A549 (cell line): ENCODE results near the gene NECAB3. TPM values are rescaled to one million over a fixed set of nuclear protein-coding genes. Genes with fewer than 3 reads are reported as not detected.

Experiments
- ATAC-seq, 2 experiments: fragments of 200-7000 bp in 1 of 2; fragments of >200 bp in 1 of 2; cut with Nextera tagmentation in 1 of 2; cut with Tn5 transposase in 1 of 2; 3 replicates each; pipeline versions ENCODE4 v1.8.0 to v1.9.1; 2018 to 2020; ENCODE audit warnings: mild to moderate bottlenecking in 1 of 2, moderate library complexity in 1 of 2
- CTCF ChIA-PET: fragments of 300-600 bp; sonication (Branson Sonifier 250); formaldehyde crosslinking; extraction: SDS; loops from one replicate; lab custom pipeline; 2021; ENCODE audit warnings: antibody characterized with exemption, inconsistent platforms; lab: Yijun Ruan, JAX
- POLR2A ChIA-PET: fragments of 350-600 bp; formaldehyde crosslinking; extraction: SDS; loops from one replicate; lab custom pipeline; 2021; ENCODE audit warnings: antibody characterized with exemption, inconsistent platforms; lab: Yijun Ruan, JAX
- DNase-seq, 2 experiments: peaks; one replicate each; pipeline versions ENCODE4 v3.0.0 to v3.0.0-alpha.2; 2011 to 2016; ENCODE audit warnings: low read depth in 1 of 2, low spot score in 1 of 2
- FAIRE-seq: peaks from 2 replicates; lab custom pipeline; 2011; peaks lifted over from hg19 to GRCh38; lab: Jason Lieb, UNC
- H3K27ac ChIP-seq, 2 experiments: fragments of >200 bp; sonication (Bioruptor Twin); formaldehyde crosslinking; 3 replicates each; pipeline ENCODE4 v1.5.1; 2016 to 2017
- H3K4me1 ChIP-seq: fragments of >200 bp; sonication (Bioruptor Twin); formaldehyde crosslinking; 3 replicates; pipeline ENCODE4 v1.6.1; 2016
- H3K4me2 ChIP-seq: fragments of >200 bp; sonication (Bioruptor Twin); formaldehyde crosslinking; 3 replicates; pipeline ENCODE4 v1.6.1; 2016
- H3K4me3 ChIP-seq: fragments of >200 bp; sonication (Bioruptor Twin); formaldehyde crosslinking; 3 replicates; pipeline ENCODE4 v1.5.1; 2016
- H3K9me3 ChIP-seq: fragments of >200 bp; sonication (Bioruptor Twin); formaldehyde crosslinking; 3 replicates; pipeline ENCODE4 v1.6.1; 2016
- CTCF ChIP-seq: fragments of >200 bp; sonication (Bioruptor Twin); formaldehyde crosslinking; IDR thresholded peaks from 3 replicates; pipeline ENCODE4 v1.5.1; 2016
- ELK1 ChIP-seq: fragments of 150-350 bp; IDR thresholded peaks from 2 replicates; pipeline ENCODE4 v1.6.1; 2014; ENCODE audit warnings: low read depth, mild to moderate bottlenecking, low read length
- EP300 ChIP-seq, 2 experiments: fragments of >200 bp; sonication (Bioruptor Twin); formaldehyde crosslinking; IDR thresholded peaks; 2 replicates in 1 of 2; 3 replicates in 1 of 2; pipeline ENCODE4 v1.6.1; 2016 to 2017
- ESRRA ChIP-seq: fragments of 150-350 bp; IDR thresholded peaks from 2 replicates; pipeline ENCODE4 v1.6.1; 2014; ENCODE audit warnings: mild to moderate bottlenecking, low read length, borderline replicate concordance
- FOSL2 ChIP-seq, 2 experiments: fragments of 450-650 bp in 1 of 2; fragments of >200 bp in 1 of 2; sonication (Bioruptor Twin) in 1 of 2; formaldehyde crosslinking; IDR thresholded peaks; 2 replicates each; pipeline versions ENCODE4 v1.5.0 to v1.6.1; 2016 to 2020; ENCODE audit warnings: mild to moderate bottlenecking in 1 of 2, moderate library complexity in 1 of 2
- GATA3 ChIP-seq: IDR thresholded peaks from 2 replicates; pipeline ENCODE4 v1.6.1; 2012; ENCODE audit warnings: borderline replicate concordance
- HDAC2 ChIP-seq: fragments of 200-600 bp; sonication (generic); IDR thresholded peaks from 2 replicates; pipeline ENCODE4 v1.6.1; 2016
- HES2 ChIP-seq: fragments of >200 bp; sonication (Bioruptor Twin); formaldehyde crosslinking; IDR thresholded peaks from 2 replicates; pipeline ENCODE4 v1.6.1; 2016
- HMGXB4 ChIP-seq: fragments of 250-450 bp; sonication (Bioruptor Pico); IDR thresholded peaks from 2 replicates; pipeline ENCODE4 v1.5.0; 2021; ENCODE audit warnings: mild to moderate bottlenecking, moderate library complexity, borderline replicate concordance
- JUNB ChIP-seq: fragments of >200 bp; sonication (Bioruptor Twin); formaldehyde crosslinking; IDR thresholded peaks from 2 replicates; pipeline ENCODE4 v1.6.1; 2016
- PBX3 ChIP-seq: IDR thresholded peaks from 2 replicates; pipeline ENCODE4 v1.6.1; 2012
- POLR2AphosphoS2 ChIP-seq: conservative IDR thresholded peaks from 2 replicates; pipeline ENCODE4 v1.6.1; 2012; ENCODE audit warnings: low read length, improper control_type of control experiment, inconsistent platforms
- RAD21 ChIP-seq, 2 experiments: fragments of >200 bp in 1 of 2; sonication (Bioruptor Twin) in 1 of 2; formaldehyde crosslinking in 1 of 2; IDR thresholded peaks in 1 of 2; conservative IDR thresholded peaks in 1 of 2; 2 replicates in 1 of 2; 3 replicates in 1 of 2; pipeline ENCODE4 v1.6.1; 2012 to 2018; ENCODE audit warnings: inconsistent platforms in 1 of 2
- RARB ChIP-seq: fragments of 250-450 bp; sonication (Bioruptor Pico); IDR thresholded peaks from 2 replicates; pipeline ENCODE4 v1.8.0; 2021; ENCODE audit warnings: mild to moderate bottlenecking, moderate library complexity
- RCOR1 ChIP-seq: fragments of 150-350 bp; IDR thresholded peaks from 2 replicates; pipeline ENCODE4 v1.6.1; 2014; ENCODE audit warnings: antibody characterized with exemption, low read length, low read depth
- REST ChIP-seq: fragments of 200-600 bp; sonication (generic); IDR thresholded peaks from 2 replicates; pipeline ENCODE4 v1.6.1; 2016; ENCODE audit warnings: antibody characterized with exemption, mild to moderate bottlenecking, moderate library complexity
- SMC3 ChIP-seq: fragments of >200 bp; sonication (Bioruptor Twin); formaldehyde crosslinking; IDR thresholded peaks from 3 replicates; pipeline ENCODE4 v1.6.1; 2018; ENCODE audit warnings: inconsistent platforms
- SREBF2 ChIP-seq: fragments of 450-650 bp; IDR thresholded peaks from 2 replicates; pipeline ENCODE4 v1.6.1; 2014; ENCODE audit warnings: mild to moderate bottlenecking, moderate library complexity
- USF2 ChIP-seq: fragments of 450-650 bp; IDR thresholded peaks from 2 replicates; pipeline ENCODE4 v1.6.1; 2014; ENCODE audit warnings: antibody characterized with exemption
- ZC3H11A ChIP-seq: fragments of 450-650 bp; IDR thresholded peaks from 2 replicates; pipeline ENCODE4 v1.6.1; 2014; ENCODE audit warnings: antibody characterized with exemption, mild to moderate bottlenecking
- WGBS: methylation state at CpG from one replicate; pipeline ENCODE4 v1.1.6; 2017; ENCODE audit errors: missing lambda C conversion rate; 5-methylcytosine and 5-hydroxymethylcytosine counted together
- polyA plus RNA-seq, 4 experiments: library from polyadenylated mRNA; depleted of rRNA in 3 of 4; stranded (reverse); fragments of >200 nt; fragmentation: RNase III in 1 of 4; extraction: RNeasy Plus Mini Kit Qiagen cat#74134 plus additional on column Dnase treatment in 1 of 4; gene quantifications; 2 replicates in 3 of 4; 3 replicates in 1 of 4; pipeline ENCODE4 v1.2.3, GENCODE V29; 2011 to 2017

The NECAB3 gene
- polyA plus RNA-seq, 2 of the 4 experiments (the other 2 are of a cell fraction), result 9.3 to 19.3 TPM

GRCh38 chr20:33667676-33668465 is 6.4 kb downstream of the NECAB3 start:
- POLR2A ChIA-PET, result interaction anchor here (0.5 kb wide), 1 partner anchor 343 kb away, joined by 3 read pairs; no protein-coding TSS in a partner anchor
- peak; percentile 51 to 60 for DNase-seq
- WGBS, result 91% methylated on average over 35 of the region's 47 CpGs
- no peak overlapping the region for H3K4me3 ChIP-seq
- no peak overlapping the region for H3K27ac ChIP-seq
- CTCF ChIA-PET, result interaction anchor here (0.6 to 2.2 kb wide), 18 partner anchors 11 to 462 kb away, joined by 3 to 9 read pairs (median 4); no protein-coding TSS in a partner anchor
- no peaks in the 10 kb centered on the region for H3K9me3 ChIP-seq
- FAIRE-seq, result no peak
- ATAC-seq, result peak in 1 of 2 experiments; percentile 40; a peak in 3 of 6 replicates
- peaks cover 18% of the 10 kb centered on the region for H3K4me1 ChIP-seq
- TF ChIP-seq SMC3 (peak; percentile 43; the same call in 2 of the 3 replicates), RAD21 (conservative IDR thresholded peaks at IDR 0.05 in 1 of 2, IDR thresholded peaks at IDR 0.05 in 1 of 2) (peak; percentile 54 to 56), CTCF (peak; percentile 45), PBX3 (no peak)
- TF ChIP-seq, all 56 proteins: peak for 3
- no peak overlapping the region for H3K4me2 ChIP-seq

- ATAC-seq (no peak), FAIRE-seq (no peak), DNase-seq (no peak)
- Histone ChIP-seq H3K4me2 (no peak overlapping the region), H3K4me1 (peaks cover 17% of the 10 kb centered on the region), H3K27ac (no peak overlapping the region), H3K4me3 (no peak overlapping the region), H3K9me3 (no peaks in the 10 kb centered on the region)
- WGBS, result 97% methylated on average over 40 of the region's 55 CpGs
- CTCF ChIA-PET, result interaction anchor here (0.6 to 2.2 kb wide), 13 partner anchors 11 to 222 kb away, joined by 3 to 9 read pairs (median 5); no protein-coding TSS in a partner anchor
- POLR2A ChIA-PET, result no interaction called here
- TF ChIP-seq RARB (CRISPR knock-in tag) (no peak), ZC3H11A (no peak), REST (no peak), RCOR1 (no peak), CTCF (no peak), FOSL2 (IDR thresholded peaks at IDR 0.05) (no peak), FOSL2 (CRISPR knock-in tag; IDR thresholded peaks at IDR 0.05) (no peak), HMGXB4 (CRISPR knock-in tag) (no peak), JUNB (no peak), GATA3 (no peak), HES2 (no peak), EP300 (IDR thresholded peaks at IDR 0.05) (no peak), HDAC2 (no peak), SREBF2 (no peak), POLR2AphosphoS2 (no peak), ELK1 (no peak), ESRRA (no peak), USF2 (no peak)
Measured at GRCh38 chr20:33667245-33667675, 7.0 kb downstream of the NECAB3 start.
